Stimulated activated CD8-positive, alpha-beta memory T cell treated with anti-CD3 and anti-CD28 coated beads, Interleukin-15, amount 100 ng/mL, for 48 hours (primary cell): ENCODE data around the gene PSMA3.

Experiments used
- DNase-seq, 2 donors: peaks; one replicate each; pipeline ENCODE4 v3.0.0-alpha.2; 2020; ENCODE audit warnings: low read depth in 2 of 2

Gene PSMA3

DNA sequence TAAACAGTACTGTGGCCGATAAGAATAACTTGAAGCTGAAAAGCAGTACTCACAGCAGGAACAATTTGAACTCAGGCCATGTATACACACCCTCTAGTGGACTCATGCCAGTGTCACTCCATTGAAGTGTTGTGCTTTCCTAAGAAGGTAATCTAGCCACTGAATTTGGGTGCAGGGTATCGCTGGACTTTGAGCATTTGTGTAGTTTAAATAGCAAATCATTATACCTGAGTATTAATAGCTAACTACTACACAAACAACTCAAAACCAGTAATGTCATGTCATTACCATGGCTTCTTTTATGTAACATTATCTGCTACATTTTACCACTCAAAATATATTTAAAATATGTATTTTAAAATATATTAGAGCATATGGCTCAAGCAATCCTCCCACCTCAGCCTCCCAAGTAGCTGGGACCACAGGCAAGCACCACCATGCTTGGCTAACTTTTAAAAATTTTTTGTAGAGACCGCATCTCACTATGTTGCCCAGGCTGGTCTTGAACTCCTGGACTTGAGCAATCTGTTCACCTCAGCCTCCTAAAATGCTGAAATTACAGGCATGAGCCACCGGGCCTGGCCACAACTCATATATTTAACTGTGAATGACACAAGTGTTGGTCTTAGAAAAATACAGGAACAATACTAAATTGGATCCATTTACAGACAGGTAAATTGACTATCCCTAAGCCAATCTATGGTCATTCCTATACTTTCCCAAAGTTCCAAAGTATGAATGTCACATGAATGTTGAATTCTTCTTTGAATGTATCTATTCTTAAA, 28.1 kb downstream of the PSMA3 start:
- no peak for DNase-seq

DNA sequence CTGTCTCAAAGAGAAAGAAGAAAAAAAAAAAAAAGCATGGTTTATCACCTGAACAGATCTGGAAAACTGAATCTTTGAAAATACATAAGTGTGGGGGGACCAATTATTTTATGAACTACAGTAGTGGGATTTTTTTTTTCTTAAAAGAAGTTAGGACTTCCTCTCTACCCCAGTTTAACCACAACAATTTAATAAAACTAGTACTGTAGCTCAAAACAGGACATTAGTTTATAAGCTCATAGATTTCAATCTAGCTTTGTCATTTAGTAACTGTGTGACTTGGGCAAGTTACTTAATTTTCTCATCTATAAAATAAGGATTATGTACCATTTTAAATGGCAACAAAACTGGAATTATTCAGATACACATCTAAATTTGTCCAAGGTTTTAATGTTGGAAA, 30.2 kb downstream of the PSMA3 start:
- DNase-seq = no peak

DNA sequence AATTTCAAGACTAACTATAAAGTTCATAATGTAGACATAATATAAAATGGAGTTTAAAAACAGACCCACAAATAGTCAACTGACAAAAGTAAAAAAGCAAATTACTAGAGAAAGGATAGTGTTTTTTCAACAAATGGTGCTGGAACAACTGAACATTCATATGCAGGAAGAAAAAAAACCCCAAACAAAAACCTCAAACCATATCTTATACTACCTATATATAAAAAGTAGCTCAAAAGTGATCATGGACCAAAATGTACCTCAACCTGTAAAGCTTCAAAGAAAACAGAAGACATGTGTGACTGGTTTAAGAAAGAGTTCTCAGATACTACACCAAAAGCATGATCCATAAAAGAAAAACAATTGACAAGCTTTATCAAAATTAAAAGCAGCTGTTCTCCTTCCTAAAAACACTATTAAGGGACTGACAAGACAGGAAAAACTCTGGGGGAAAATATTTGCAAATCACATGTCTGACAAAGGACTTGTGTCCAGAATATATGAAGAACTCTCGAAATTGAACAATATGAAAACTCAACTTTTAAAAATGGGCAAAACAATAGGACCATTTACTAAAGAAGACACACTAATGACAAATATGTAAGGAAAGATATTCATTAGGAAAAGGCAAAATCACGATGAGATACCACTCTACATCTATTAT, 31.0 kb downstream of the PSMA3 start:
- no peak for DNase-seq

DNA sequence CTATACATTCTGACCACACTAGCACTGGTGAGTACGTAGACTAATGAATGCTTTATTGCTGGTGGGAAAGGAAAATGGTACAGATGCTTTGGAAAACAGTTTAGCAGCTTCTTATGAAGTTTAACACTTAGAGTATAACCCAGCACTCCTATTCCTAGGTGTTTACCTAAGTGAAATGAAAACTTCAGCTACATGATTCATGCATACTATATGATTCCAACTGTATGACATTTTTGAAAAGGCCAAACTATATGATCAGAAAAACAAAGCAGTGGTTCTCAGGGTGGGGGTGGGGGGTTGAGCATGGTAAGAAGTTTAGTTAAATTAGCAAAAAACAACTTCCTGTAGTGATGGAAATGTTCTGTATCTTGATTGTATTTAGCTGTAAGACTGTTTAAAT, 31.6 kb downstream of the PSMA3 start:
- no peak for DNase-seq

DNA sequence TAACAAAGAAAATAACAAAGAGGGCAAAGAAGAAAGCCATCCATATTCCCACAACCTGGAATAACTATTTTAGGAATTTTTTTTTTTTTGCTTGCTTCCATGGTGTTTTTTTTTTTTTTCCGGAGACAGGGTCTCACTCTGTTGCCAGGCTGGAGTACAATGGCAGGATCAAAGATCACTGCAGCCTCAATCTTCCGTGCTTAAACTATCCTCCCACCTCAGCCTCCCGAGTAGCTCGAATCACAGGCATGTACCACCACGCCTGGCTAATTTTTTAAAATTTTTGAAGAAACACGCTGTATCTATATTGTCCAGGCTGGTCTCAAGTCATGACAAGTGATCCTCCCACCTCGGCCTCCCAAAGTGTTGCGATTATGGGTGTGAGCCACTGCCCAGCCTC, 33.5 kb downstream of the PSMA3 start:
- no peak for DNase-seq

DNA sequence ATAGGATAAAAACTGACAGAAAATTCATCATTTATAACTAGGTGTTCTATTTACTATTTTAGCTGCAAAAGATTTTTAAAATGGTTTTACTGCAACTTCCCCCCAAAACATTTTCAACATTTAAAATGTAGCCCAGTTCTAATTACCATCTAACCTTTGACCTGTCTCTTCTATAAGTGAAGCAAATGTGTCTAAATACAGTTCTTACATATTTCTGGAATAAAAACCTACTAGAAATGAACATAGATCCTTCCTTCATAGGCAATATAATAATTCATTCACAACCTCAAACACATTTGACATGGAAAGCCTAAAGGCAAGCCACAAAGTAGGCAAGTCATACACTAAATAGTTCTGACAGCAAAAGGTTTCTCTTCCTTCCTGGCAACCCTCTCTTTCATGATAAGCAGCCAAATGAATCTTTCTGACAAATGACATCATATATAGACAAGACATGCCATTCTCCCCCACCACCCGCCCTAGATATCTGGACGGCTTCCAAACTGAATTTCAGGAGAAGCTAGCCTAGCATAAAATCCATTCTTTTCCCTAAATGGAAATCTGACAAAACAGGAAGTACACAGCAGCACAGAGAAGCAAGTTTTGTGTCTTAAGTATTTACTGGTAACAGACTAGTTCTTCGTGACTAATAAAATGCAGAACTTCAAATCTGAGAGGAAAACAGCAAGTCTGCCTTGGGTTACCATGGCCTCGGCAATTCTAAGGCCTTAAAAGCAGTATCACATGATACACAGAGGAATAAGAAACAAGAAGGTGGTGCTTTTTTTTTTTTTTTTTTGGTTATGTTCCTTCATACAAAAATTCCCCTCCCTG, 36.5 kb downstream of the PSMA3 start:
- no peak for DNase-seq

DNA sequence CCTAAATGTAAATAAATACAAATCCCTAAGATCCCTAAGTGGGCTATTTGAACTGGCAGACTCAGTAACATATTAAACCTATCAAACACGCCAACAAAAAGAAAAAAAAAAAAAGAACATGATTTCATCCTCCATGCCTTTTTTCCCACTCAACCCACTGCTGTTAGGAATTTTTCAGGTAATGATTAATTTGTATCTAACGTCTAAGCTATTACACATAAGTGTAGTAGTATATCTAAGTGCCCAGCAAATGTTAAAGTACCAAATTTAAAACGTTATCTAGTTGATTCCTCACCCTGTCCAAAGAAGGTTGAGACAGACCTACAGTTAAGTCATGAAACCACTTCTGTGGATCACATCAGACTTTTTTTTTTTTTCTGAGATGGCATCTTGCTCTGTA, 37.3 kb downstream of the PSMA3 start:
- no peak for DNase-seq

DNA sequence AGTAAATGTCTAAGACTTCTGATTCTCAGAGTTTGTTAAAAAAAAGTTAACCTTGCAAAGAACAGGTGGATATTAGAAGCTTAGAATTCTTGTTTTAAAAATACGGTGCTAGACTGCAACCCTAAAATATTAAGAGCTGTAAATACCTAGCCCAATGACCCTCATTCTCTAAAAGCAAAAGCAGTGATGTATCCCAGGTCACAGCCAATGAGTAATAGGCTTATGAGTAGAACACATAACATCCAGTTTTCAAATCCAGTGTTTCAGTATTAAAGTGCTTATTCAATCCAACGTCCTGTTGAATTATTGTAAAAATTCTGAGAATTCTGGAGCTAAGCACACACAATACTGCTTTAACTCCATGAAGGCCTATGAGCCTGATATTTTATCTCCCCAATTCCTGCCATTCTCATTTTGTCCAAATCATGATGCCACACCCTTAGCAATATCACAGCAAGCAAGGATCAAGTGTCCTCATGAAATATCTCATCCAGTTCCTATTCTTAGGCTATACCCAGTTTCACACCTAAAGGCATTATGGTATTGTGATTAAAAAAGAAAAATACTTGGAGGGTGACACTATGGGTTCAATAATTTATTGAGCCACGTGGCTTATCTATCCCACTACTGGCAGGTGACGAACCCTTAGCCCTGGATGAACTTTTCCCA, 38.4 kb downstream of the PSMA3 start:
- no peak for DNase-seq

DNA sequence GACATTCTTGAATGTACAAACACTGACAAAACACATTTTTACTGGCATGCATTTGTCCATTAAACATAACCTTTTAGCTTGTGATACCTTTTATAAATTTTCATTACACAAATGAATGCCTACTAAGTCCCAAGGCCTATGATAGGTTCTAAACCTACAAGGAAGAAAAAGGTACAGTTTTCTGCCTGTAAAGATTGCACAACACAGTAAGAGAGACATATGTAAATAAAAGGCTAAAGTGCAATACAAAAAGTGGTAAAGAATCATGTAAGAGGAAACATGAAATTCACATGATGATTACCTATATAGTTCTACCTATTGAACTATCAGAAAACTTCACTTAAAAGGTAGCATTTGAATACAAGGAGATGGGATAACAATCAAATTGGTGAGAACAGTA, 39.1 kb downstream of the PSMA3 start:
- DNase-seq = no peak

DNA sequence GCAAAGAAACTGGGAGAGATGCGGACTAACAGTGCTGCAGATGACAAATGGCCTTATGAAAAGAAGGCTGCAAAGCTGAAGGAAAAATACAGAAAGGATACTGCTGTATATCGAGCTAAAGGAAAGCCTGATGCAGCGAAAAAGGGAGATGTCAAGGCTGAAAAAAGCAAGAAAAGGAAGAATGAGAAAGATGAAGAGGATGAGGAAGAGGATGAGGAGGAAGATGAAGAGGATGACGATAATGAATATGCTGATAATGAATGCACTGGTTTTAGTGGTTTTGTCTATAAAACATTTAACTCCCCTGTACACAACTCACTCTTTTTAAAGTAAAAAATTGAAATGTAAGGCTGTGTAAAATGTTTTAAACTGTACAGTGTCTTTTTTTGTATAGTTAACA, 40.5 kb downstream of the PSMA3 start:
- no peak for DNase-seq

DNA sequence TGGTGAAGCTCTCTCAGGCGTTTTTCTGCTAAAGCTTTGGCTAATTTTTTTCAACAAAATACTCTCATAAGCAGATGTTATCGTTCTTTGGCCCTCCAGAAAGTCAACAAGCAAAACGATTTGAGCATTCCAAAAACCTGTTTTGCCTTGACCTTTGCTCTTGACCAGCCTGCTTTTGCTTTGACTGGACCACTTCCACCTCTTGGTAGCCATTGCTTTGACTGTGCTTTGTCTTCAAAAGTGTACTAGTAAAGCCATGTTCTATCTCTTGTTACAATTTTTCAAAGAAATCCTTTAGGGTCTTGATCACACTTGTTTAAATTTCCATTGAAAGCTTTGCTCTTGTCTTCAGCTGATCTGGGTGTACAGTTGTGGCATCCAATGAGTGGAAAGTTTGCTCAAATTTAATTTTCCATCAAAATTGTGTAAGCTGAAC, 43.0 kb downstream of the PSMA3 start:
- no peak for DNase-seq

DNA sequence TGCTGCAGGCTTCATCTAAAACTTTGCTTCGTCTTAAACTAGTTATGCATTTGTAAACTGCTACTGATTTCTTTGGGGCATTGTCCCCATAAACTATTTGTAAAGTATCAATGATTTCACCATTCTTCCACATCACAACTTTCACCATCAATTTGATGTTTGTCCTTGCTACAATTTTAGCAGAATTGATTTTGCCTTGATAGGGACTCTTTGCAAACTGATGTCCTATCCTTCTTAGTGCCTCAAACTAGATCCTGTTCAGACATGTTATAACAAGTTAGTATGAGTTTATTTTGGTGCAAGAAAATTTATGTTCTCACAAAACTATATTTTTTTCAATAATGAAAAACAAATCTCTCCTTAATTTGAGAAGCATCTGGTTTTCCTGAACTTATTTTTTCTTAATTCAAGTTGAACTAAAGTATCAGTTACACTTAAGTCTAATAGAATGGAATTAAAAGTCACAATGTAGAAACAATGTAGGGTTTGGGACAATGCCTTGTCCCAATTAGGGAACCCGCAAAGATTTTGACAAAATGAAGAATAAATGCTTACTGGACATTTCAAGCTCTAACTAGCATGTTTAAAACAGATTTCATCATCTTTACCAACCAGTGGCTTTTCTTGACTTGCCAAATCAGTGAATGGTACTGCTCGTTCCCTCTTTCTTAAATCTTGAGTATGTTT, 43.6 kb downstream of the PSMA3 start:
- no peak for DNase-seq

DNA sequence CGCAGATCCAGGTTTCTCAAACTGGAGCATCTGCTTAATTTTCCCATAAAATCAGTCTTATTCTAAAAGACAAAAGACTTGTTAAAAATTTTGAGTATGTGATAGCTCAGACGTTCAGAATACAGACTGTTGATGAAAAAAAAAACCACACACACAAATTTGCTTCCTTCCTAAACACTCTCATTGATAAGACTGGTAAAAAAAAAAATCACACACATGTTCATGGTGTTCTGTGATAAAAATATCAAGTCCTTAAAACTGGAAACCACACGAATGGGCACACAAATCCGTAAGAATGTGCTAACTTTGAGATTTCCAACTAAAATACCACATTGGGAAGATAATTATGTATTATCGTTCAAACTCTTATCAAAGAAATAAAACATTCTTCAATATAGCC, 47.0 kb downstream of the PSMA3 start:
- no peak for DNase-seq

DNA sequence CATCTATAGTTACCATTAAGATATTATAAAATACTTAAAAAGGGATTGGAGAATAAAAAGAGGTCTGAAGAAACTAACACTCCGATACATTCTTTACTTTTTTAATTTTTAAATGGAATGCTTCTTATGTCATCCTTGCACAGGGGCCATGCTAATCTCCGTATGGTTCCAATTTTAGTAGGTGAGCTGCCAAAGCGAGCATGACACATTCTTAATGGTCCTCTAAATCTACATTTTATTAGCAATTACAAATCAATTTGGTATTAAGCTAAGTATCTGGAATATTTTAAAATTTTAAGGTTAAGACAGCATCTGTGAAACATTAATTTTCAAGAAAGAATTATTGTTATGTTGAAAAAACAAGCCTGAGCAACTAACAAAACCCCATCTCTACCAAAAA, 47.5 kb downstream of the PSMA3 start:
- DNase-seq = no peak

DNA sequence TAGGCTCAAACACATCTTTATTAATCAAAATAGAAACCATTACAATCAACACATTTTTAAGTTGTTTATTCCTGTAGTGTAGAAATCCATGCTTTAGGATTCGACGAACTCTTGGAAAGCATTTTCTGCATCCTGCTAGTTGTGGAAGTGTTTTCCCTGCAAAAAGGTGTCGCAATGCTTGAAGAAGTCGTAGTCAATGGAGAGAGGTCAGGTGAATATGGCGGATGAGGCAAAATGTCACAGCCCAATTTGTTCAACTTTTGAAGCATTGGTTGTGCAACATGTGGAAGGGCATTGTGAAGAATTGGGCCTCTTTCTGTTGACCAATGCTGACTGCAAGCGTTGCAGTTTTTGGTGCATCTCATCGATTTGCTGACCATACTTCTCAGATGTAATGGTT, 49.6 kb downstream of the PSMA3 start:
- DNase-seq = no peak

DNA sequence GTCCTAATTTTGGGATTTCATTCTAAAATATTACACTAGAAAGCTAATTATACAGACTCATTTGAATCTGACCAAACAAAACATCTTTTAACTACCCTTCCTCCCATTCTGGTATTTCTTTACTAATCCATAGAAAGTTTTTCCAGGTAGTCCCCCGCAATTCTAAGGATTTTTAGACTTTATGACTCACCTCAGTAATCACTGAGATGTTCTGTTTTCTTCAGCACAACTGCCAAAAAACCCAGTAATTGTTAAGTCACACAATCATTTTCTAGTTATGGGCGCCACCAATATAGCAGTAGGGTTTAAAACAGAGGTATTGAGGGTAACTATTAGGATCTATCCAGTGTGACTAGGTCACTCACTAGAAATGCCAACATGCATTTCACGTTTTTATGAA, 52.1 kb downstream of the PSMA3 start:
- DNase-seq = no peak

DNA sequence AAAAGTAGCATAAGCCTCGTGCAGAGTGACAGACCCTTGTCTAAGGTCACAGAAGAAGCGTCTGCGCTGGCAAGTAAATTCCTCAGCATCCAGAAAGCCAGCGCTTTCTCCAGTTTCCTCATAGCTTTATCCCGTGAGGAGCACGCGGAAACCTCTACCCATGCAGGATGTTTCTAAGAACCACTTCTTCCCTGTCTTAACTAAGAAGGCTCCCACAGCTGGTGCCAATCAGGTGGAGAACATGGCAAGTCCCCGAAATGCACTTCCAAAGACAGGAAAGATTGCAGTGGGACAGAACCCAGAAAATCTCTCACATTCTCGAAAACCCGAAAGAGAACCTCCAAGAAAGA, 52.7 kb downstream of the PSMA3 start:
- peak in 1 of 2 donors; percentile 4 for DNase-seq

DNA sequence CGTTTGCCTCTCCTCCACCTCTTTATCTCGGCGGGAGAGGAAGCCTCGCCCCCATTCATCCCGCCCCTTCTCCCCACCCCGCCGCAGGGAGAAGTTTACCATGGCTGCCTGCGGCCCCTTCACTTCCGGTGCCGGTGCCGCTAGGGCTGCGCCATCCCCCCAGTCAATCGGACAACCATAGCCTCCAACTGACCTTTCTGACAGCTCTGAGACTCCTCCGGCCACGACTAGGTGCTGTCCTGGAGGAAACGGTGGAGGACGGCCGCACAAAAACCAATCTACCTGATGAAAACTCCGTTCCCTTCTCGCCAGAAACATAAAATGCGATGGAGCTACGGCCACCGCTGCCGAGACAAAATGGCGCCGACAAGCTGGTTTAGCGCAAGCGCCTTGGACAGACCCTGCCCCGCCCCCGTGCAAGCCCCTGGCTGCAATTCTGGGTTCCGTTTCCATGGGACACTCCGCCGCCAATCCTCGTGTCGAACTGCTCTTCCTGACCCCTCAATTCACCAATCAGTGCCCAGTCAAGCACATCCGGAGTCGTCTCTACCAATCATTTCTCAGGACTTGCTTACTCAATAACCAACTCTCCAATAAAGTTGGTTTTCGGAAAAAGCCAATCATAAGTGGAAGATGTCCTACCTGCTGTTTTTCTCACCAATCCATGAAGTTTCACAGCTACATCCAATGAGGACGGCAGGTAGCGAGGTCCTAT, 53.3 kb downstream of the PSMA3 start:
- DNase-seq = peak; percentile 96 to 97

DNA sequence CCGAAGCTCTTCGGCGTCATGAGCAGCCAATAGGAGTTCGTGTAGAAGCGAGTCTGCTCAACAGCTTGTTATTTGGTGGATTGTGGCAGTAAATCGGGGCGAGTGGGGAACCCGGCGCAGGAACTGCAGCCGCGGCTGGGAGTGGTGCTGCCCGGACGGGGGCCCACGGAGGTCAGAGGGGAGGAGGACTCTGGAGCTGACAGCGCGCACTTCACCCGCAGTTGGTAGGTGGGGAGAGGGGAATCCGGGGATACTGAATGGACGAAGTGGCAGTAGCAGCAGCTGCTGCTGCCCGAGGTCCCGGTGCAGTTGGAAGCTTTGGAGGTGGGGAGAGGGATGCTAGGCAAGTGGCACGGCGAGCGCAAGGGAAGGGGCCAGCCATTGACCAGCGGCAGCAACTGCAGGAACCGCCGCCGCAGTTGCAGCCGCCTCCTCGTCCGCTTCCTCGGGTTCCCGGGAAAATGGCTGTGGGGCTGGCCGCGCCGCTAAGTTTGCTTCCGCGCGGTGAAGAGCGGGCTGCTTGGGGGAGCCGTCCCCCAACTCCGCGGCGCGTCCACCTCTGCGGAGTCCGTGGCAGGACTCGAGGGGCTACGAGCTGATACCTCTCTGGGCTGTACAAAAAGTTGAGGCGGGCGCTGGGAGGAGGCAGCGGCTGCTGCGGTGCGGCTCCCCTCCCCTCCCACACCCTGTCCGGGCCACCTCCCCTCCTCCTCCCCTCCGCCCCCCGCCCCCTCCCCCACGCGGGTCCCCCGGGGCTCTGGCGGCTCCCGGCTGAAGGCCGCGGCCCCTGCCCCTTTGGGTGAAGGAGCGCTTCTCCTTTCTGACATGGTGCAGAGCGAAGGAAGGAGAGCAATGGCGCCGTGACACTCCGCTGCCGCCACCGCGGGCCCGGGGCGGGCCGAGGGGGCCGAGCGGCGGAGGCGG, 54.1 kb downstream of the PSMA3 start, which contains the start of gene ARID4A:
ARID4A (plus strand) TSS at position 79 of the 924 bp plus-strand sequence. CDS start 1,300 bp downstream, outside the sequence.
- peak in 1 of 2 donors; percentile 14 for DNase-seq
